ENCODE data around the gene IL1R2. TPM values are rescaled to one million over a fixed set of nuclear protein-coding genes. Genes with fewer than 3 reads are reported as not detected.

Gene IL1R2
- total and polyA plus RNA-seq, 4 donors, result 0.97 to 38.3 (median 6.3) TPM

DNA sequence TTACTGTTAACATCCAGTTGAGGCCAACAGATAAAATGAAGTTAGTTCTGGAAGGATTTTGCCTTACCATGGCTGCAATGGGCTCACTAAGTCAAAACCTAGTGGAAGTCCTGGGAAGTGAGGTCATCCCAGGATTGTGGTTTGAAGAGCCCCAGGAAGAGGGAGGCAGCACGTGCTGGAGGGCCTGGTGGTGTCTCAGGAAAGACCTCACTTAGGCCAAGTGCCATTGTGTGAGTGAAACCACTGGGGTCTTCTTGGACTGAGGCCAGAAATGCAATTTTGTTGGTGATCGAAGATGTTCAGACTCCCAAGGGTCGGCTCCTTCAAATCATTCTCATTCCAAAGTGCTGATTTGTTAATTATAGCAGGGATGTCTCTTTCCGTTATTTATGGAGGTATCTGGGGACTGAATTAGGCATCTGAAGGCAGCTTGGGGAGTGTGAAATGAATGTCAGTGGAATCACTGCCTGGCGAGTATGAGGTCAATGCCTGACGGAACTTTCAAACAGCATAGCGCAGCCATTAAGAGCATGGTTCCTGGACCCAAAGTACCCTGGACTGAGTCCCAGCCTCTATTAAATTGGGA lies 60.0 kb downstream of the IL1R2 start:
- H3K36me3 ChIP-seq (ENCODE audit: control insufficient read depth in 1 of 2, insufficient read depth in 2 of 2, low read length in 1 of 2), result no peaks in the 10 kb centered on the region
- H3K4me3 ChIP-seq (ENCODE audit: low read length in 2 of 2), result no peak overlapping the region
- intact Hi-C loops (cut with DNase I), result loop anchor here in 1 of 2 donors (1.0 kb wide), 1 partner anchor 13 kb away; no protein-coding TSS in a partner anchor
- DNase-seq, result no peak
- peak; percentile 70 for ATAC-seq (ENCODE audit: low FRiP score)
- WGBS, 2 donors, result 58 to 59% methylated on average over 7 of the region's 7 CpGs
- no peaks in the 10 kb centered on the region for H3K27me3 ChIP-seq (ENCODE audit: control insufficient read depth in 1 of 2, insufficient read depth in 2 of 2, low read length in 1 of 2)
- H3K4me1 ChIP-seq (ENCODE audit: control insufficient read depth in 1 of 2, insufficient read depth in 2 of 2, low read length in 2 of 2), result peaks cover 3 to 5% of the 10 kb centered on the region in 2 donors
- no peaks in the 10 kb centered on the region for H3K9me3 ChIP-seq (ENCODE audit: control insufficient read depth, low read length)
- peak overlapping the region in 1 of 2 donors; percentile 69 for H3K27ac ChIP-seq (ENCODE audit: low read depth in 1 of 2, low read length in 2 of 2)

DNA sequence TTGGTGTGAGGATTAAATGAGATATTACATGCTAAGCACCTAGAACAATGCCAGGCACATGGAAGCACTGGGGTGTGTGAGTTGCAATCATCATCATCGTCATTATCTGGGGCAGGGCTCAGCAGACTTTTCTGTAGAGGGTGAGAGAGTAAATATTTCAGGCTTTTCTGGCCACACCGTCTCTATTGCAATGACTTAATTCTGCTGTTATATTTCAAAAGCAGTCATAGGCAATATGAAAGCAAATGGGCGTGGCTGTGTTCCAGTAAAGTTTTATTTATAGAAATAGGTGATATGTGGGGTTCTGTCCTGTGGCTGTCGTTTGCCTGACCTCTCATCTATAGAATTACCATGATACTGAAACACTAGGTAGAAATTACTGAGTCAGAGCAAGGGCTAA lies 60.6 kb downstream of the IL1R2 start:
- H3K4me3 ChIP-seq (ENCODE audit: low read length in 2 of 2), result no peak overlapping the region
- WGBS, 2 donors, result 47 to 48% methylated on average over 4 of the region's 4 CpGs
- intact Hi-C loops (cut with DNase I), result no loop called here
- peaks cover 3 to 5% of the 10 kb centered on the region in 2 donors for H3K4me1 ChIP-seq (ENCODE audit: control insufficient read depth in 1 of 2, insufficient read depth in 2 of 2, low read length in 2 of 2)
- no peak overlapping the region for H3K27ac ChIP-seq (ENCODE audit: low read depth in 1 of 2, low read length in 2 of 2)
- no peaks in the 10 kb centered on the region for H3K36me3 ChIP-seq (ENCODE audit: control insufficient read depth in 1 of 2, insufficient read depth in 2 of 2, low read length in 1 of 2)
- ATAC-seq (ENCODE audit: low FRiP score) (peak; percentile 36), DNase-seq (no peak)
- H3K9me3 ChIP-seq (ENCODE audit: control insufficient read depth, low read length), result no peaks in the 10 kb centered on the region
- H3K27me3 ChIP-seq (ENCODE audit: control insufficient read depth in 1 of 2, insufficient read depth in 2 of 2, low read length in 1 of 2), result no peaks in the 10 kb centered on the region

DNA sequence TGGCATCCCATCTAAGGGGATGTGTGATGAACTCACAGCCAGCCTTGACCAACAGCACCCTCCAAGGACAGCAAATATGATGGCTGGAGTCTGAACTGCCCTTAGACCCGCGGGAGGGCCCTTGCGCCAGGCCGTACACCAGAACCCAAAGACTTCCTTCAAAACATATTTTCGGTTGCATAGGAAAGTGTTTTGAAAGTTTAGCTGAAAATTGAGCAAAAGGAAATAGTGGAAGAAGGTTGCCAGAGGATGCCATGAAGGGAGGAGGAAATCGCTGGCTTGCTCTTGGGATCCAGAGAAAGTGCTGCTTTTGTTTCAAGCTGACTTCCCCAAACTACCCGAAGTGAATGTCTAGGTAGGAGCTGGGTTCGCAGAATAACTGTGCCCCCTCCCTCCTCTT lies 61.3 kb downstream of the IL1R2 start:
- DNase-seq (no peak), ATAC-seq (ENCODE audit: low FRiP score) (no peak)
- peaks cover 3 to 5% of the 10 kb centered on the region in 2 donors for H3K4me1 ChIP-seq (ENCODE audit: control insufficient read depth in 1 of 2, insufficient read depth in 2 of 2, low read length in 2 of 2)
- H3K36me3 ChIP-seq (ENCODE audit: control insufficient read depth in 1 of 2, insufficient read depth in 2 of 2, low read length in 1 of 2), result no peaks in the 10 kb centered on the region
- no peaks in the 10 kb centered on the region for H3K27me3 ChIP-seq (ENCODE audit: control insufficient read depth in 1 of 2, insufficient read depth in 2 of 2, low read length in 1 of 2)
- H3K4me3 ChIP-seq (ENCODE audit: low read length in 2 of 2), result no peak overlapping the region
- WGBS, 2 donors, result 92 to 94% methylated on average over 8 of the region's 8 CpGs
- H3K9me3 ChIP-seq (ENCODE audit: control insufficient read depth, low read length), result no peaks in the 10 kb centered on the region
- no peak overlapping the region for H3K27ac ChIP-seq (ENCODE audit: low read depth in 1 of 2, low read length in 2 of 2)
- intact Hi-C loops (cut with DNase I), result no loop called here

DNA sequence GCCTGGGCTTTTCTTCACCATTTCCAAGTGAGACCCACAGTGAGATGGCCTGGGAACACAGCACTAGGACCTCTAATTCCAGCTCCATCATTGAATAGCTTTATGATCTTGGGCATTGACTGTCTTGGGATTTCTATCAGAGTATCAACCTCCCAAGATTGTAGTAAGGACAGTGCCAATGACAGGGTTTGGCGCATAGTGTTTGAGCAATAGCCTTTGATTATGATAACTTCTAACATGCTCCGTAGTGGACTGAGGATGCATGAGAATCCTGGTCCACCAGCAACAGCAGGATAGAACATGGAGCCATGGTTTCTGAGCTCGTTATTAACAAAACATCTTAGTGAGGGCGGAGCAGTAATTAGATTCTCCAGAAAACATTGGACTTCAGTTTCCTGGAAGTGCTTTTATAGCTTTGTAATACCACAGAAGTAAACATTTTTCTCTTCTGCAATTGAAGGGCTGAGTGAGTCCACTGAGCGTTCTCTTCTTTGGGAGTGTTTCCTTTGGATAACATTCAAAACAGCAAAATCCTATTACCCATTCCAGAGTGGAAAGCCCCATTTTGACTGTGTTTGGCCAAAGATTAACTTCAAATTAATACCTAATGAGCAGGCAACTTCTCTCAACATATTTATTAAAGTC lies 63.7 kb downstream of the IL1R2 start:
- WGBS, 2 donors, result 38 to 45% methylated on average over 5 of the region's 5 CpGs
- Histone ChIP-seq H3K9me3 (ENCODE audit: control insufficient read depth, low read length) (no peaks in the 10 kb centered on the region), H3K4me1 (ENCODE audit: control insufficient read depth in 1 of 2, insufficient read depth in 2 of 2, low read length in 2 of 2) (peaks cover 0 to 3% of the 10 kb centered on the region in 2 donors), H3K4me3 (ENCODE audit: low read length in 2 of 2) (no peak overlapping the region), H3K27ac (ENCODE audit: low read depth in 1 of 2, low read length in 2 of 2) (peak overlapping the region in 1 of 2 donors; percentile 80), H3K27me3 (ENCODE audit: control insufficient read depth in 1 of 2, insufficient read depth in 2 of 2, low read length in 1 of 2) (no peaks in the 10 kb centered on the region), H3K36me3 (ENCODE audit: control insufficient read depth in 1 of 2, insufficient read depth in 2 of 2, low read length in 1 of 2) (no peaks in the 10 kb centered on the region)
- DNase-seq, result no peak
- peak; percentile 24 for ATAC-seq (ENCODE audit: low FRiP score)
- intact Hi-C loops (cut with DNase I), result no loop called here

DNA sequence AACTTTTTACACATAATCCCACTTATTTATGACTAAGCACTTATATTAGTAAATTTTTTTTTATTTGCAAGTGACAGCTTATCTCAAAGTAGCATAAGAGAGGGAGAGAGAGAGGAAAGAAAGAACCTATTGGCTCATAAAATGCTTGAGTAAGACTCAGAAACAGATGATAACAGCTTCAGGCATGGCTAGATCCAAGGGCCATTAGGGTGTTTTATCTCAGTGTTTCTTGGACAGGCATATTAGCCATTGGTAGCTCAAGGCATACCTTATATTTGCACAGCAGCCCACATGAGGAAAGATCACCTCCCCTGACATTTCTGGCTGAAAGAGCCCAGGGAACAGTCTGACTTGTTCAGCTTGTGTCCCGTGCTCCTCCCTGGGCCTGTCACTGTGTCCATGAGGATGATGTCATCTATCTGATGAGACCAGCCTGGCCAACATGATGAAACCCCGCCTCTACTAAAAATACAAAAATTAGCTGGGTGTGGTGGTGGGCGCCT lies 64.4 kb downstream of the IL1R2 start:
- H3K27ac ChIP-seq (ENCODE audit: low read depth in 1 of 2, low read length in 2 of 2), result peak overlapping the region; percentile 22 to 83
- peaks cover 0 to 3% of the 10 kb centered on the region in 2 donors for H3K4me1 ChIP-seq (ENCODE audit: control insufficient read depth in 1 of 2, insufficient read depth in 2 of 2, low read length in 2 of 2)
- no peaks in the 10 kb centered on the region for H3K27me3 ChIP-seq (ENCODE audit: control insufficient read depth in 1 of 2, insufficient read depth in 2 of 2, low read length in 1 of 2)
- no peak overlapping the region for H3K4me3 ChIP-seq (ENCODE audit: low read length in 2 of 2)
- 79 to 81% methylated on average over 3 of the region's 3 CpGs for WGBS, 2 donors
- ATAC-seq (ENCODE audit: low FRiP score) (no peak), DNase-seq (no peak)
- intact Hi-C loops (cut with DNase I), result no loop called here
- H3K9me3 ChIP-seq (ENCODE audit: control insufficient read depth, low read length), result no peaks in the 10 kb centered on the region
- H3K36me3 ChIP-seq (ENCODE audit: control insufficient read depth in 1 of 2, insufficient read depth in 2 of 2, low read length in 1 of 2), result no peaks in the 10 kb centered on the region

DNA sequence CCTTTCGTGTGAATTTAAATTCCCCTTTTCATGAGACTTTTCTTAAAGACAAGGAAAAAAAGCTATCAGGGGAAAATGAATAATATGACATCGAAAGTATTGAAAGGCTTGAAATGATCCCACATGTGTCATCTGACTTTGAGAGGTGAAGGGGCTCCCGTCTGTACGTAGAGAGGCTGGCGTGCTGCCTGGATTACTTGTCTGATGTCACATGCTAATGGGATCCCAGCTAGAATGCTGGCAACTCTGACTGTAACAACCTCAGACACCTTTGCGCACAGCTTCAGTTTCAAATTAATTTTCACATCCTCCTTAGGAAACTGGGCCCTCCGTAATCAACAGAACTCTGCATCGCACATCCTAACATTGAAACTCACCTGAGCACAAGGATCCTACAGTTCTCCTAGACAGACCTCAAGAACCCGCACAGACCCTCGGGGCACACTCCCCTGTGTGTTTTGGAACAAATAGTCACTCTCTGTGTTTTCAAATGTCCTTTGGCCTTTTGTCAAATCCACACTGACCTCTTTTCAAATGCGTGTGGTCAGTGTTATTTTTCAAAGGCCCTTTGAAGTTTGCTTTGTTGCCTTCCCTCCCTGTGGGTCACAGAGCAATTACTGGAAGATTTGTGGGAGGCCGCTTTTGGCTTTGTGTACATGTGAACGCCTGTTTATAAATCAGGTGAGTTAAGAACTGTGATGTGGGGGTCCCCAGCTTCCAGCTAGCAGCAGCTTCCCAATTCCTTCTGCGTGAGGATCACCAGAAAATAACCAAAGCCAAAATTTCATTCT lies 65.9 kb downstream of the IL1R2 start:
- ATAC-seq (ENCODE audit: low FRiP score) (no peak), DNase-seq (no peak)
- H3K36me3 ChIP-seq (ENCODE audit: control insufficient read depth in 1 of 2, insufficient read depth in 2 of 2, low read length in 1 of 2), result no peaks in the 10 kb centered on the region
- intact Hi-C loops (cut with DNase I), result no loop called here
- no peak overlapping the region for H3K4me3 ChIP-seq (ENCODE audit: low read length in 2 of 2)
- 88 to 89% methylated on average over 14 of the region's 14 CpGs for WGBS, 2 donors
- peaks cover 0 to 3% of the 10 kb centered on the region in 2 donors for H3K4me1 ChIP-seq (ENCODE audit: control insufficient read depth in 1 of 2, insufficient read depth in 2 of 2, low read length in 2 of 2)
- no peaks in the 10 kb centered on the region for H3K9me3 ChIP-seq (ENCODE audit: control insufficient read depth, low read length)
- H3K27ac ChIP-seq (ENCODE audit: low read depth in 1 of 2, low read length in 2 of 2), result no peak overlapping the region
- H3K27me3 ChIP-seq (ENCODE audit: control insufficient read depth in 1 of 2, insufficient read depth in 2 of 2, low read length in 1 of 2), result no peaks in the 10 kb centered on the region

DNA sequence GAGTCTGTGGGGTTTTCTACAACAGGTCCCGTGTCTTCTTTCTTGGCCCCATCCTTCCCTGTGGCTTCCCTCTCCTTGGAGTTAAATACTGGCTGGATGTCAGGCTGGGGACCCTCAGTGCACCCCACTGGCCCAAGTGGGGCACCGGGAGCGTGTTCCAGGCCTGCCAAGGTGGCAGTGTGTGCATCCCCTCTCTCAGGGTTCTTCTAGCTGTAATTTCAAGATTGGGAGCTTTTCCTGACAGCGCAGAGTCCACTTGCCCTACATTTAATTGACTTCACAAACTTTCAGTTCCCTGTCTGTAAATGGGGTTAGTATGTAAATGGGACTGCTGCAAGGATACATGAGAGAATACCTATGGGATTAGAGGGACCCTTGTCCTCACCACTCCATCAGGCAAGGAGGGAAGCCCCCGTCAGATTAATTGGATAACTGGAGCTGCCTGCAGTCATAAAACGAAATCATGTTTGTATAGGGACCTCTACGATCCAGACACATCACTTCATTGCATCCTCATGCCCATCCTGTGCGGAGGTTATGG lies 66.6 kb downstream of the IL1R2 start:
- ATAC-seq (ENCODE audit: low FRiP score) (no peak), DNase-seq (no peak)
- Histone ChIP-seq H3K4me1 (ENCODE audit: control insufficient read depth in 1 of 2, insufficient read depth in 2 of 2, low read length in 2 of 2) (peaks cover 2 to 5% of the 10 kb centered on the region in 2 donors), H3K9me3 (ENCODE audit: control insufficient read depth, low read length) (no peaks in the 10 kb centered on the region), H3K27me3 (ENCODE audit: control insufficient read depth in 1 of 2, insufficient read depth in 2 of 2, low read length in 1 of 2) (no peaks in the 10 kb centered on the region), H3K4me3 (ENCODE audit: low read length in 2 of 2) (no peak overlapping the region), H3K27ac (ENCODE audit: low read depth in 1 of 2, low read length in 2 of 2) (no peak overlapping the region), H3K36me3 (ENCODE audit: control insufficient read depth in 1 of 2, insufficient read depth in 2 of 2, low read length in 1 of 2) (no peaks in the 10 kb centered on the region)
- intact Hi-C loops (cut with DNase I), result no loop called here
- WGBS, 2 donors, result 89 to 95% methylated on average over 8 of the region's 8 CpGs

DNA sequence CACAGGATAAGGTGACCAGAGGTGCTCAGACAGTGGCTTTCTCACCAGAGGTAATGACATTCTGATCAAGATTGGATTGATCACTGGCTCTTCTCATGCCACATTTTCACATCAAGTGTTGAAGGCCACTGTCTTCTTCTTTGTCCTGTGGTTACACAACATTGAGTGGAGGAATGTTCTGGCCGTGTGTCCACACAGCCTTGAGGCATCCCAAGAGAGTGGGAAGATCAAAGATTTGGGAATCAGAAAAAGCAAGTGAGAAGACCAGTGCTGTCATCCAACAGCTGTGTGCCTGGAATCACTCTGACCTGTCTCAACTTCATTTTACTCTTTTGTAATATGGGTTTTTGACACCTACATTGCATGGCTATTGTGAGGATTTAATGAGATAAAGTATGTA lies 67.4 kb downstream of the IL1R2 start:
- WGBS, 2 donors, result 83 to 87% methylated on average over 1 of the region's 1 CpG
- H3K27me3 ChIP-seq (ENCODE audit: control insufficient read depth in 1 of 2, insufficient read depth in 2 of 2, low read length in 1 of 2), result no peaks in the 10 kb centered on the region
- ATAC-seq (ENCODE audit: low FRiP score) (no peak), DNase-seq (no peak)
- H3K4me3 ChIP-seq (ENCODE audit: low read length in 2 of 2), result no peak overlapping the region
- H3K4me1 ChIP-seq (ENCODE audit: control insufficient read depth in 1 of 2, insufficient read depth in 2 of 2, low read length in 2 of 2), result peaks cover 2 to 5% of the 10 kb centered on the region in 2 donors
- no peaks in the 10 kb centered on the region for H3K9me3 ChIP-seq (ENCODE audit: control insufficient read depth, low read length)
- H3K27ac ChIP-seq (ENCODE audit: low read depth in 1 of 2, low read length in 2 of 2), result no peak overlapping the region
- no peaks in the 10 kb centered on the region for H3K36me3 ChIP-seq (ENCODE audit: control insufficient read depth in 1 of 2, insufficient read depth in 2 of 2, low read length in 1 of 2)
- intact Hi-C loops (cut with DNase I), result no loop called here
